ENCODE results near the gene FRS2. TPM values are rescaled to one million over a fixed set of nuclear protein-coding genes. Genes with fewer than 3 reads are reported as not detected.

The FRS2 gene
- total and polyA plus RNA-seq, 2 donors (not counting 1 experiment from before 2014, with no cell fraction given) = 11.3 to 33.7 TPM

- TF ChIP-seq EZH2 (IDR thresholded peaks at IDR 0.05; ENCODE audit: borderline replicate concordance, insufficient read depth, low read depth, low read length, poor library complexity, severe bottlenecking) (no peak), CTCF (IDR thresholded peaks at IDR 0.05) (no peak)
- H3K4me3 Mint-ChIP-seq = no peak overlapping the region
- ChIA-PET CTCF (no interaction called here), POLR2A (interaction anchor here (0.6 kb wide), 1 partner anchor 14 kb away, joined by 3 read pairs; no protein-coding TSS in a partner anchor)
- Histone ChIP-seq H3K79me2 (ENCODE audit: control insufficient read depth, insufficient read depth, low read length) (peaks cover 97% of the 10 kb centered on the region), H3K36me3 (replicated peaks in 1 of 2; ENCODE audit: control extremely low read depth in 1 of 2, control insufficient read depth in 1 of 2, extremely low read depth in 1 of 2, insufficient read depth in 2 of 2, low read length in 1 of 2) (peaks cover 6 to 7% of the 10 kb centered on the region in 2 experiments), H3K9ac (ENCODE audit: low read length) (no peak overlapping the region), H3K4me2 (replicated peaks; ENCODE audit: low read depth, low read length, poor library complexity, severe bottlenecking) (no peak overlapping the region), H3K4me3 (ENCODE audit: control extremely low read depth in 1 of 5, extremely low read depth in 1 of 5, insufficient read depth in 1 of 5, low read depth in 2 of 5, low read length in 4 of 5) (no peak overlapping the region), H3K27me3 (replicated peaks in 1 of 4; ENCODE audit: control extremely low read depth in 1 of 4, control insufficient read depth in 3 of 4, insufficient read depth in 4 of 4, low read length in 3 of 4) (no peaks in the 10 kb centered on the region), H3K4me1 (ENCODE audit: control insufficient read depth in 2 of 2, insufficient read depth in 2 of 2, low read length in 2 of 2) (peaks cover 3 to 12% of the 10 kb centered on the region in 2 donors), H2AFZ (ENCODE audit: insufficient read depth, low read depth, low read length, poor library complexity, severe bottlenecking) (no peak overlapping the region), H3K9me3 (ENCODE audit: control extremely low read depth in 1 of 3, control insufficient read depth in 2 of 3, insufficient read depth in 1 of 3, low read length in 2 of 3) (peaks cover 3 to 5% (median 3%) of the 10 kb centered on the region in 3 donors), H3K27ac (ENCODE audit: low read length in 2 of 2) (no peak overlapping the region), H4K20me1 (ENCODE audit: control insufficient read depth, insufficient read depth, low read length, poor library complexity, severe bottlenecking) (peaks cover 74% of the 10 kb centered on the region)
- no peak for ATAC-seq (ENCODE audit: low read depth)
- no peak for DNase-seq
- H3K9me3 Mint-ChIP-seq (ENCODE audit: insufficient read depth) = peaks cover 3% of the 10 kb centered on the region
- intact Hi-C loops (cut with micrococcal nuclease) = no loop called here
- WGBS (ENCODE audit: insufficient coverage) = no CpG with 5 or more reads among the region's 2 CpGs
- peaks cover 41% of the 10 kb centered on the region for H3K4me1 Mint-ChIP-seq
- H3K27me3 Mint-ChIP-seq = no peaks in the 10 kb centered on the region
- no peak overlapping the region for H3K27ac Mint-ChIP-seq
These were observed 14.2 kb downstream of the FRS2 start for GRCh38 chr12:69484428-69484827.

- Mint-ChIP-seq H3K4me1 (peaks cover 17% of the 10 kb centered on the region), H3K9me3 (ENCODE audit: insufficient read depth) (peaks cover 3% of the 10 kb centered on the region), H3K27me3 (no peaks in the 10 kb centered on the region), H3K27ac (no peak overlapping the region), H3K4me3 (no peak overlapping the region)
- H3K36me3 ChIP-seq (replicated peaks in 1 of 2; ENCODE audit: control extremely low read depth in 1 of 2, control insufficient read depth in 1 of 2, extremely low read depth in 1 of 2, insufficient read depth in 2 of 2, low read length in 1 of 2) = peaks cover 7 to 9% of the 10 kb centered on the region in 2 experiments
- TF ChIP-seq EZH2 (IDR thresholded peaks at IDR 0.05; ENCODE audit: borderline replicate concordance, insufficient read depth, low read depth, low read length, poor library complexity, severe bottlenecking) (no peak), CTCF (IDR thresholded peaks at IDR 0.05) (no peak)
- H3K27me3 ChIP-seq (replicated peaks in 1 of 4; ENCODE audit: control extremely low read depth in 1 of 4, control insufficient read depth in 3 of 4, insufficient read depth in 4 of 4, low read length in 3 of 4) = no peaks in the 10 kb centered on the region
- ChIA-PET POLR2A (no interaction called here), CTCF (interaction anchor here (0.7 kb wide), 2 partner anchors 11 to 81 kb away, joined by 3 read pairs; no protein-coding TSS in a partner anchor)
- peaks cover 3 to 12% (median 5%) of the 10 kb centered on the region in 3 donors for H3K9me3 ChIP-seq (ENCODE audit: control extremely low read depth in 1 of 3, control insufficient read depth in 2 of 3, insufficient read depth in 1 of 3, low read length in 2 of 3)
- H4K20me1 ChIP-seq (ENCODE audit: control insufficient read depth, insufficient read depth, low read length, poor library complexity, severe bottlenecking) = peaks cover 43% of the 10 kb centered on the region
- H3K9ac ChIP-seq (ENCODE audit: low read length) = no peak overlapping the region
- peaks cover 3 to 6% of the 10 kb centered on the region in 2 donors for H3K4me1 ChIP-seq (ENCODE audit: control insufficient read depth in 2 of 2, insufficient read depth in 2 of 2, low read length in 2 of 2)
- no peak overlapping the region for H3K27ac ChIP-seq (ENCODE audit: low read length in 2 of 2)
- DNase-seq (no peak), ATAC-seq (ENCODE audit: low read depth) (no peak)
- H3K4me3 ChIP-seq (ENCODE audit: control extremely low read depth in 1 of 5, extremely low read depth in 1 of 5, insufficient read depth in 1 of 5, low read depth in 2 of 5, low read length in 4 of 5) = no peak overlapping the region
- WGBS (ENCODE audit: insufficient coverage) = 99% methylated on average over 12 of the region's 14 CpGs
- peaks cover 98% of the 10 kb centered on the region for H3K79me2 ChIP-seq (ENCODE audit: control insufficient read depth, insufficient read depth, low read length)
- intact Hi-C loops (cut with micrococcal nuclease) = no loop called here
- H2AFZ ChIP-seq (ENCODE audit: insufficient read depth, low read depth, low read length, poor library complexity, severe bottlenecking) = no peak overlapping the region
- H3K4me2 ChIP-seq (replicated peaks; ENCODE audit: low read depth, low read length, poor library complexity, severe bottlenecking) = no peak overlapping the region
These were observed 20.9 kb downstream of the FRS2 start for GRCh38 chr12:69490920-69491643.
